ENCODE results near the gene SRI.

DNA sequence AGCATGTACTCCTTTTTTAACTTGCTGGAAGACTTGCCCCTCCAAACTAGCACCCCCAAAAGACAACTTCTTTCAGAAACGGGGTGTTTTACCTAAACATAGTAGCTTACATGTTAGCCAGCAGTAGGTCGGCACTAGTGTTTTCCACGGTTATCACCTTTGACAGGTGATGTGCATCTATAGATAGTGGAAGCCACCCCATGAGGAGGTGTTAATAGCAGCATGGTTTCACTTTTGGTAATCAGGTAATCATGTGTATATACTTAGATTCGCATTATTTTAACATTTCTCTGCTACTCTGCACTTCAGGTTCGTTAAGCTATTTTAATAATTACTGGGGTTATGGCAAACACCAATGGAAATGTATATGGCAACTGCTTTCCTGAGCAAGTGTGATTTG lies 17.6 kb downstream of the SRI start:
- TF ChIP-seq, protein P1, sequence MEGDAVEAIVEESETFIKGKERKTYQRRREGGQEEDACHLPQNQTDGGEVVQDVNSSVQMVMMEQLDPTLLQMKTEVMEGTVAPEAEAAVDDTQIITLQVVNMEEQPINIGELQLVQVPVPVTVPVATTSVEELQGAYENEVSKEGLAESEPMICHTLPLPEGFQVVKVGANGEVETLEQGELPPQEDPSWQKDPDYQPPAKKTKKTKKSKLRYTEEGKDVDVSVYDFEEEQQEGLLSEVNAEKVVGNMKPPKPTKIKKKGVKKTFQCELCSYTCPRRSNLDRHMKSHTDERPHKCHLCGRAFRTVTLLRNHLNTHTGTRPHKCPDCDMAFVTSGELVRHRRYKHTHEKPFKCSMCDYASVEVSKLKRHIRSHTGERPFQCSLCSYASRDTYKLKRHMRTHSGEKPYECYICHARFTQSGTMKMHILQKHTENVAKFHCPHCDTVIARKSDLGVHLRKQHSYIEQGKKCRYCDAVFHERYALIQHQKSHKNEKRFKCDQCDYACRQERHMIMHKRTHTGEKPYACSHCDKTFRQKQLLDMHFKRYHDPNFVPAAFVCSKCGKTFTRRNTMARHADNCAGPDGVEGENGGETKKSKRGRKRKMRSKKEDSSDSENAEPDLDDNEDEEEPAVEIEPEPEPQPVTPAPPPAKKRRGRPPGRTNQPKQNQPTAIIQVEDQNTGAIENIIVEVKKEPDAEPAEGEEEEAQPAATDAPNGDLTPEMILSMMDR (IDR thresholded peaks at IDR 0.05; ENCODE audit: extremely low read depth in 1 of 2, insufficient read depth in 1 of 2, low read depth in 1 of 2, low read length in 2 of 2), result no peak
- TF ChIP-seq POLR2A (IDR thresholded peaks at IDR 0.05; ENCODE audit: low read depth, low read length), result no peak
- no peak for TF ChIP-seq EZH2 (IDR thresholded peaks at IDR 0.05; ENCODE audit: borderline replicate concordance, low read depth, low read length, severe bottlenecking)
- TF ChIP-seq, protein P2, sequence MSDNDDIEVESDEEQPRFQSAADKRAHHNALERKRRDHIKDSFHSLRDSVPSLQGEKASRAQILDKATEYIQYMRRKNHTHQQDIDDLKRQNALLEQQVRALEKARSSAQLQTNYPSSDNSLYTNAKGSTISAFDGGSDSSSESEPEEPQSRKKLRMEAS (IDR thresholded peaks at IDR 0.05; ENCODE audit: insufficient read depth, insufficient read length), result no peak
- TF ChIP-seq FOS (IDR thresholded peaks at IDR 0.05; ENCODE audit: borderline replicate concordance, insufficient read depth, low read length), result no peak
- no peak for TF ChIP-seq GATA2 (IDR thresholded peaks at IDR 0.05; ENCODE audit: insufficient read depth, insufficient read length, low read depth, low read length)

Data from endothelial cell of umbilical vein (primary cell).